GM12891 (cell line): ENCODE measurements around the gene RAD9A.

Source experiments
- POLR2A ChIP-seq: IDR thresholded peaks from 2 replicates; pipeline ENCODE4 v1.6.1; 2011; ENCODE audit warnings: low read depth, low read length, control low read depth
- POLR2AphosphoS5 ChIP-seq: IDR thresholded peaks from 2 replicates; pipeline ENCODE4 v1.6.1; 2011; ENCODE audit warnings: low read depth, low read length, control low read depth
- POU2F2 ChIP-seq: IDR thresholded peaks from 2 replicates; pipeline ENCODE4 v1.6.1; 2011; ENCODE audit warnings: low read depth, mild to moderate bottlenecking, control low read depth, low read length, moderate library complexity
- SPI1 ChIP-seq: IDR thresholded peaks from 2 replicates; pipeline ENCODE4 v1.6.1; 2011; ENCODE audit warnings: low read depth, low read length, control low read depth
- TAF1 ChIP-seq: IDR thresholded peaks from 2 replicates; pipeline ENCODE4 v1.6.1; 2011; ENCODE audit warnings: low read depth, low read length, control low read depth

DNA sequence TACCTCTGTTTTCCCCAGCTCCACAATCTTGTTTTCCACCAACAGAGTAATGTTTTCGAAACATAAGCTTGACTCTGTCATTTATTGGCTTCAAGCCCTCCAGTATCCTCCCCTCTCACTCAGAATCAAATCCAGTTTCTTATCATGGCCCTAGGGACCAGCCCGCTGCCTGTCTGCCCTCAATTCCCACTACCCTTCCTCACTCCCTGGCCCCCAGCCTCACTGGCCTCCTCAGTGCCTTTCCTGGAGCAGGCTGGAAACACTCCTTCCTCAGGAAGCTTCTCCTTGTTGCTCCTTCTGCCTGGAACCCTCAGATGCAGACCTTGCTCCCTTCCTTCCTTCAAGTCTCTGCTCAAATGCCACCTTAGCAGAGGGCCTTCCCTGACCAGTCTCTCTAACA lies 42.3 kb upstream of the RAD9A start:
- no peak for TF ChIP-seq POLR2A
- no peak for TF ChIP-seq POLR2AphosphoS5
- no peak for TF ChIP-seq TAF1
- no peak for TF ChIP-seq SPI1
- TF ChIP-seq POU2F2, result no peak
